Bronchial epithelial cell (primary cell): ENCODE data around the gene ISY1. TPM values are rescaled to one million over a fixed set of nuclear protein-coding genes. Genes with fewer than 3 reads are reported as not detected.

ENCODE experiments used
- DNase-seq: peaks from one replicate; pipeline ENCODE4 v3.0.0-alpha.2; 2010; ENCODE audit warnings: low read depth
- FAIRE-seq: peaks from 2 replicates; lab custom pipeline; 2011; peaks lifted over from hg19 to GRCh38; lab: Jason Lieb, UNC
- H3K27me3 ChIP-seq: 2 replicates; pipeline ENCODE4 v1.5.1; 2011; ENCODE audit warnings: low read length; ENCODE audit not compliant: control insufficient read depth, insufficient read depth
- H3K36me3 ChIP-seq: 2 replicates; pipeline ENCODE4 v1.5.1; 2011; ENCODE audit warnings: low read length; ENCODE audit not compliant: control insufficient read depth, insufficient read depth
- H3K4me3 ChIP-seq: 2 replicates; pipeline ENCODE4 v1.5.1; 2011; ENCODE audit warnings: mild to moderate bottlenecking, low read depth, low read length, control low read depth
- CTCF ChIP-seq: IDR thresholded peaks from 2 replicates; pipeline ENCODE4 v1.5.1; 2011; ENCODE audit warnings: mild to moderate bottlenecking, moderate library complexity, low read length, control low read depth, inconsistent platforms; ENCODE audit not compliant: insufficient read depth, severe bottlenecking
- total RNA-seq: library from RNA; depleted of rRNA; stranded (reverse); fragments of >200 nt; gene quantifications from 2 replicates; pipeline ENCODE4 v1.2.1, GENCODE V29; 2014

The ISY1 gene
- 11.3 and 19.1 TPM in 2 replicates for total RNA-seq

- DNase-seq: peak; percentile 85
- Histone ChIP-seq H3K27me3 (no peaks in the 10 kb centered on the region), H3K4me3 (peak within 1 kb of the TSS; percentile 77), H3K36me3 (peaks cover 3% of the 10 kb centered on the region)
- FAIRE-seq: no peak
- TF ChIP-seq CTCF: peak; percentile 92
Observed at GRCh38 chr3:129160891-129161859, at the start of gene ISY1. TSS of gene ISY1 (minus strand) at chr3:129161063. CDS start at chr3:129160975, 88 bp downstream.

DNA sequence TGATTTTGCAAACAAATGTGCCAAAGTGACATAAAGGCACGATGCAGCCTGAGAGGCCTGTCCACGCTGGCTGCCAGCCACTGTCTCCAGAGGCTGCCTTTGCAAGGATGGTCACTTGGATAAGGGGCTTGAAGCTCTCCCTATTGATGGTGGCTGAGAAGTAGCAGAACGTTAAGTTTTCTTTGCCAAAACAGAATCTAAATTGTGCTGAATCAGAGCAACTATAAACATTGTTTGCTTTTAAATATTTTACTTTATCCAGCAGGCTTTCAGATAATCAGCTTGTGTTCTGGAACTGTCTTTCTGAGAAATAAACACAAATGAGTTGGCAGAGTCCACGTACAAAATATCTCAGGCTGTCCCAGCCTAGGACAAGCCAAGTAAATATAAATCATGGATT lies 46.6 kb upstream of the ISY1 start:
- no peak for DNase-seq
- no peak for TF ChIP-seq CTCF

DNA sequence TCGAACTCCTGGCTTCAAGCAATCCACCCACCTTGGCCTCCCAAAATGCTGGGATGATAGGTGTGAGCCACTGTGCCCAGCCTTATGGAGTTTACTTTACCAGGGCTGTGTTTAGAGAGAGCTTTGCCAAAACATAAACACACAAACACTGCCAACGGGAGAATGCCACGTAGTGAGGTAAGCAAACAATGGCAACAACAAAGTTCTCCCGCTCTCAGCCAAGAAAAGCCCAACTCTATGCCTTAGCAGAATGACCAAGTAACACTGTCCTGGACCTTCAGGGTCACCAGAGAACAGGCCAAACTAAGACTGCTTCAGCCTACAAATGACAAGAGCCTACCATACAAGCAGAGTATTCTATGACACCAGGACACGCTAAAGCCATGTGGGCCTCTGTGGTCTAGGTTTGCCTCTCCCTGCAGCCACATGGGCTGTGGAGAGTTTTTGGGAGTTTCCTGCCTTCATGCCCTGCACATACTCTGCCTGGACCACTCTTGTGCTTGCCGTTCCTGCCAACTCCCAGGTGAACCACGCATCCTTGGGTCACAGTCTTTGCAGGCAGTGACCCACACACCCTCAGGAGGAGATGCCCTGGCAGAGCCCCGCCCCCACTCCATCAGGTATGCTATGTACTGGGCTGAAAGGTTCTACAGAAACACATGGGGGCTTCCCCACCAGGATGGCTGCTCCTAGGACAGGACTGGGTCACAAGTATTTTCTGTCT lies 44.4 kb upstream of the ISY1 start:
- no peak for DNase-seq
- H3K36me3 ChIP-seq: no peaks in the 10 kb centered on the region
- no peaks in the 10 kb centered on the region for H3K27me3 ChIP-seq
- H3K4me3 ChIP-seq: no peak overlapping the region
- FAIRE-seq: no peak
- TF ChIP-seq CTCF: no peak

More for the DNA sequence above, 46.6 kb upstream of the ISY1 start:
- no peak for FAIRE-seq
- Histone ChIP-seq H3K36me3 (no peaks in the 10 kb centered on the region), H3K27me3 (no peaks in the 10 kb centered on the region), H3K4me3 (no peak overlapping the region)

- H3K27me3 ChIP-seq: no peaks in the 10 kb centered on the region
- TF ChIP-seq CTCF: no peak
- H3K4me3 ChIP-seq: no peak overlapping the region
- DNase-seq (no peak), FAIRE-seq (no peak)
- H3K36me3 ChIP-seq: no peaks in the 10 kb centered on the region
Observed at GRCh38 chr3:129204473-129204872, 43.6 kb upstream of the ISY1 start.

DNA sequence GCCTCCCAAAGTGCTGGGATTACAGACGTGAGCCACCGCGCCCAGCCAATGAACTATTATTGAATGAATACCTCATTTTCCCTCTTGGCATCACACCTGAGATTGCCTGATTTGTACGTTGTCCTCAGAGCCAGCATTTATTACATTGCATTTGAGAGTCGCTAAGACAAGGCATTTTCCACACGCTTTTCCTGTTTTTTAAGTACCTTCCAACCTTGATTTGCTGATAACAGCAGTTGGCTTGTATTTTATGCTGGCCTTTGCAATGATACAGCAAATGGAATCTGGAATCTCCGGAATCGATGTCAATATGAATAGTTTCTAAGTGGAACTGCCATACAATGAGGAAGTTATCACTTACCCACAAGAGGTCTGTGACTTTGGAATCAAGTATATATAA lies 38.5 kb upstream of the ISY1 start:
- DNase-seq (no peak), FAIRE-seq (no peak)
- no peak for TF ChIP-seq CTCF
- H3K36me3 ChIP-seq: no peaks in the 10 kb centered on the region
- no peak overlapping the region for H3K4me3 ChIP-seq
- H3K27me3 ChIP-seq: no peaks in the 10 kb centered on the region
